Measurements from ENCODE around the gene KRT8. TPM values are rescaled to one million over a fixed set of nuclear protein-coding genes. Genes with fewer than 3 reads are reported as not detected.

KRT8 gene
- total RNA-seq, 2 experiments from 2014 or later: 0.16 to 0.89 TPM

DNA sequence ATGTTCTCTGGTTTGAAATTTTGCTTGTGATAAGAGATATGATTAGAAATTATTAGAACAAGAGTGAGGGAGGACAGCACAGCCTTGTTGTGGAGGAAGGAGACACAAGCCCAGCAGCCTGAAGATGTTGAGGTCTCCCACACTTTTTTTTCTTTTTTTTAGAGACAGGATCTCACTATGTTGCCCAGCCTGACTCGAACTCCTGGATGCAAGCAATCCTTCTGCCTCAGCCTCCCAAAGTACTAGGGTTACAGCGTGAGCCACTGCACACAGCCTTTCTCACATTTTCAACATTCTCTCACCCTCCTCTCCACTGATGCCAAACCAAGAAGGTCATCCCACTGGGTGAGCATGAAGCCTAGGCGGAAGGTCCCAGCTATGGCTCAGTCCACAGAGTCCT lies 4.9 kb upstream of the KRT8 start:
- Histone ChIP-seq H4K20me1 (ENCODE audit: insufficient read depth, low read length) (no peaks in the 10 kb centered on the region), H2AFZ (ENCODE audit: low read length) (no peak overlapping the region), H3K4me1 (ENCODE audit: insufficient read depth, low read length, poor library complexity, severe bottlenecking) (peaks cover 28% of the 10 kb centered on the region), H3K4me2 (ENCODE audit: low read length) (peak overlapping the region; percentile 49), H3K27ac (ENCODE audit: low read depth, low read length, poor library complexity, severe bottlenecking) (no peak overlapping the region), H3K4me3 (ENCODE audit: low read depth, low read length, poor library complexity, severe bottlenecking) (no peak overlapping the region), H3K9me2 (ENCODE audit: insufficient read depth, low read length) (no peaks in the 10 kb centered on the region), H3K9me3 (ENCODE audit: low read length) (no peaks in the 10 kb centered on the region), H3K36me3 (ENCODE audit: insufficient read depth, low read length) (no peaks in the 10 kb centered on the region), H3K79me2 (ENCODE audit: insufficient read depth, low read depth, low read length) (no peaks in the 10 kb centered on the region)
- DNase-seq (ENCODE audit: low spot score): no peak
- POLR2A ChIA-PET: interaction anchor here (0.6 to 1.6 kb wide), 3 partner anchors 12 to 707 kb away, joined by 3 to 5 read pairs (median 3); no protein-coding TSS in a partner anchor
- intact Hi-C loops (cut with micrococcal nuclease; ENCODE audit: unreplicated experiment): loop anchor here (10.0 kb wide), 1 partner anchor 945 kb away; no protein-coding TSS in a partner anchor
- no TSS peak for BruUV-seq (replicated peaks)
- TF ChIP-seq EZH2phosphoT487 (IDR thresholded peaks at IDR 0.05; ENCODE audit: borderline replicate concordance, low read depth, low read length): no peak
- TF ChIP-seq, protein P1, sequence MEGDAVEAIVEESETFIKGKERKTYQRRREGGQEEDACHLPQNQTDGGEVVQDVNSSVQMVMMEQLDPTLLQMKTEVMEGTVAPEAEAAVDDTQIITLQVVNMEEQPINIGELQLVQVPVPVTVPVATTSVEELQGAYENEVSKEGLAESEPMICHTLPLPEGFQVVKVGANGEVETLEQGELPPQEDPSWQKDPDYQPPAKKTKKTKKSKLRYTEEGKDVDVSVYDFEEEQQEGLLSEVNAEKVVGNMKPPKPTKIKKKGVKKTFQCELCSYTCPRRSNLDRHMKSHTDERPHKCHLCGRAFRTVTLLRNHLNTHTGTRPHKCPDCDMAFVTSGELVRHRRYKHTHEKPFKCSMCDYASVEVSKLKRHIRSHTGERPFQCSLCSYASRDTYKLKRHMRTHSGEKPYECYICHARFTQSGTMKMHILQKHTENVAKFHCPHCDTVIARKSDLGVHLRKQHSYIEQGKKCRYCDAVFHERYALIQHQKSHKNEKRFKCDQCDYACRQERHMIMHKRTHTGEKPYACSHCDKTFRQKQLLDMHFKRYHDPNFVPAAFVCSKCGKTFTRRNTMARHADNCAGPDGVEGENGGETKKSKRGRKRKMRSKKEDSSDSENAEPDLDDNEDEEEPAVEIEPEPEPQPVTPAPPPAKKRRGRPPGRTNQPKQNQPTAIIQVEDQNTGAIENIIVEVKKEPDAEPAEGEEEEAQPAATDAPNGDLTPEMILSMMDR (conservative IDR thresholded peaks at IDR 0.05; ENCODE audit: low read length): no peak
- CTCF ChIA-PET (ENCODE audit: unreplicated experiment): interaction anchor here (0.6 to 2.0 kb wide), 2 partner anchors 29 to 47 kb away, joined by 6 read pairs; no protein-coding TSS in a partner anchor

DNA sequence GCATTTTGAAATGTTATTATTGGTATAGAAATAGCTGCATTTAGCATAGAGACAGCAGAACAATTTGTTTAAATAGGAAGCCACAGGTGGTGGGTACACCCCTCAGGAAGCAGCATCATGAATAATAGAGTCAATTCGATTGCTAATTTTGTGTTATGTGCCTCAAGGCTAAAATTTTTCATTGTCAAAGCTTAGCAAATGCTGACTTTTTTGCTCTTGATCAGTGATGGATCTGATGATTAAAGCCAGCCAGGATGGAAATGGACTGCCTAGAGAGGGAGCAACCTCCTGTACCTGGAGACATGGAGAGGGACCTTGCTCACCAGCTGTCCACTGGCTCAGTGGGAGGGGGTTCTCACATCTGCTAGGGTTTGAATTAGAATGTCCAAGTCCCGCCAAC lies 4.5 kb upstream of the KRT8 start:
- BruUV-seq (replicated peaks): no TSS peak
- H3K9me2 ChIP-seq (ENCODE audit: insufficient read depth, low read length): no peaks in the 10 kb centered on the region
- H4K20me1 ChIP-seq (ENCODE audit: insufficient read depth, low read length): no peaks in the 10 kb centered on the region
- H3K4me1 ChIP-seq (ENCODE audit: insufficient read depth, low read length, poor library complexity, severe bottlenecking): peaks cover 28% of the 10 kb centered on the region
- no peak for DNase-seq (ENCODE audit: low spot score)
- TF ChIP-seq, protein P1 (conservative IDR thresholded peaks at IDR 0.05; ENCODE audit: low read length): no peak
- TF ChIP-seq EZH2phosphoT487 (IDR thresholded peaks at IDR 0.05; ENCODE audit: borderline replicate concordance, low read depth, low read length): no peak
- H3K9me3 ChIP-seq (ENCODE audit: low read length): no peaks in the 10 kb centered on the region
- H2AFZ ChIP-seq (ENCODE audit: low read length): 0 out of 2 replicates have a peak overlapping the region, but pooled peaks have one; percentile 39
- ChIA-PET CTCF (ENCODE audit: unreplicated experiment) (interaction anchor here (2.0 kb wide), 1 partner anchor 47 kb away, joined by 6 read pairs; no protein-coding TSS in a partner anchor), POLR2A (interaction anchor here (0.6 to 1.6 kb wide), 3 partner anchors 12 to 706 kb away, joined by 3 to 5 read pairs (median 3); no protein-coding TSS in a partner anchor)
- intact Hi-C loops (cut with micrococcal nuclease; ENCODE audit: unreplicated experiment): loop anchor here (10.0 kb wide), 1 partner anchor 945 kb away; no protein-coding TSS in a partner anchor
- no peak overlapping the region for H3K4me3 ChIP-seq (ENCODE audit: low read depth, low read length, poor library complexity, severe bottlenecking)
- peak overlapping the region; percentile 49 for H3K4me2 ChIP-seq (ENCODE audit: low read length)
- no peaks in the 10 kb centered on the region for H3K79me2 ChIP-seq (ENCODE audit: insufficient read depth, low read depth, low read length)
- no peak overlapping the region for H3K27ac ChIP-seq (ENCODE audit: low read depth, low read length, poor library complexity, severe bottlenecking)
- no peaks in the 10 kb centered on the region for H3K36me3 ChIP-seq (ENCODE audit: insufficient read depth, low read length)

DNA sequence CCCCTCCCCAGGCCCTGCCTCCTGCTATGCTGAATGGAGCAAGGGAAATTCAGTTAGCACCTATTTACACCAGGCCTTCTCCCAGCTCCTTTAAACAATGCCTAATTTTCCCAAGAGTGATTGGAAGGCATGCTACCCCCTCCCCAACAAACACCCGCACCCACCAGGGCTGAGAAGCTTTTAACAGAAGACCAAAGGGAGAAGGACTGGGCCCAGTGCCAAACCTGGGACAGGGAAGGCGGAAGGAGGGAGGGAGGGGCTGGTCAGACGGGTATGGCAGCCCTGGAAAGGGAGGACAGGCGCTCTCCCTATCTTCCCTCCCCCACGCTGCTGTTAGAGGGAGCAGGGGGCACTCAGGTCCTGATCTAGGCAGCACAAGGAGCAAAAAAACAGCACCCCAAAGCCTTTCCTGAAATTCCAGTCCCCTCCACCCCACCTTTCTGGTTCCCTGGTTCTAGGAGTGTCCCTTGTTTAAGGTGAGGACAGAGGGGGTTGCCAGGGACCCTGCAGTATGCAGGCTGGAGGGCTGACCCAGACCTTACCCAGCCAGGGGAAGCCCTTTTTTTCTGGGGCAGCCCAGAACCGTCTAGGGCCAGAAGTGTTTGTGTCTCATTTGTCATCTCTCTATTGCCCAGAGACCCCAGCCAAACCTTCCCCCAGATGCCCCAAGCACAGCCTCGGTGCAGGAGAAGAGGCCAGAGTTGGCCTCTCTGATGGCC lies 2.4 kb upstream of the KRT8 start:
- Histone ChIP-seq H3K9me3 (ENCODE audit: low read length) (no peaks in the 10 kb centered on the region), H3K27ac (ENCODE audit: low read depth, low read length, poor library complexity, severe bottlenecking) (no peak overlapping the region), H3K4me3 (ENCODE audit: low read depth, low read length, poor library complexity, severe bottlenecking) (no peak overlapping the region), H3K4me2 (ENCODE audit: low read length) (no peak overlapping the region), H3K79me2 (ENCODE audit: insufficient read depth, low read depth, low read length) (no peaks in the 10 kb centered on the region), H3K4me1 (ENCODE audit: insufficient read depth, low read length, poor library complexity, severe bottlenecking) (peaks cover 28% of the 10 kb centered on the region), H4K20me1 (ENCODE audit: insufficient read depth, low read length) (no peaks in the 10 kb centered on the region), H3K9me2 (ENCODE audit: insufficient read depth, low read length) (no peaks in the 10 kb centered on the region), H2AFZ (ENCODE audit: low read length) (no peak overlapping the region), H3K36me3 (ENCODE audit: insufficient read depth, low read length) (no peaks in the 10 kb centered on the region)
- TF ChIP-seq EZH2phosphoT487 (IDR thresholded peaks at IDR 0.05; ENCODE audit: borderline replicate concordance, low read depth, low read length): no peak
- TF ChIP-seq, protein P1 (conservative IDR thresholded peaks at IDR 0.05; ENCODE audit: low read length): no peak
- POLR2A ChIA-PET: no interaction called here
- no TSS peak for BruUV-seq (replicated peaks)
- intact Hi-C loops (cut with micrococcal nuclease; ENCODE audit: unreplicated experiment): loop anchor here (10.0 kb wide), 1 partner anchor 942 kb away; no protein-coding TSS in a partner anchor
- CTCF ChIA-PET (ENCODE audit: unreplicated experiment): no interaction called here
- no peak for DNase-seq (ENCODE audit: low spot score)

Measured in OCI-LY7 (cell line).